Stimulated activated CD8-positive, alpha-beta memory T cell treated with anti-CD3 and anti-CD28 coated beads, Interleukin-15, amount 100 ng/mL, for 48 hours (primary cell): ENCODE data around the gene GPLD1.
"Not testable (repeated sequence)": the region's sequence is repeated elsewhere in the genome, so short reads cannot be mapped to it uniquely, and the experiment has no call there.

Experiments
- DNase-seq, 2 donors: peaks; one replicate each; pipeline ENCODE4 v3.0.0-alpha.2; 2020; ENCODE audit warnings: low read depth in 2 of 2

Gene GPLD1

DNA sequence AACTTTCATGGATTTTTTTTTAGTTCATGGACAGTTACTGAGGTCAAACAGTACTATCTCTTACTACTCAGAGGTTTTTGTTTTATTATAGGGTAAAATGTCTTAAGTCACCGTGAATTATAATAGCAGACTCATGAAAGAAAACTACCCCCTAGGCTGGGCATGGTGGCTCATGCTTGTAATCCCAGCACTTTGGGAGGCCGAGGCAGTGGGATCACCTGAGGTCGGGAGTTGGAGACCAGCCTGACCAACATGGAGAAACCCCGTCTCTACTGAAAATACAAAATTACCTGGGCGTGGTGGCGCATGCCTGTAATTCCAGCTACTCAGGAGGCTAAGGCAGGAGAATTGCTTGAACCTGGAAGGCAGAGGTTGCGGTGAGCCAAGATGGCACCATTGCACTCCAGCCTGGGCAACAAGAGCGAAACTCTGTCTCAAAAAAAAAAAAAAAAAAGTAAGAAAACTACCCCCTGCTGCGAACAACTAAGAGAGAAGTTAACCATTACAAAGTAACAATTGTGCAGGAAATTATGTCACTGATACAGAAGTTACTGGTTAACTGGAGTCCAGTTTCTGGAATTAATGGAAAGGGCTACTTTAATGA lies 106.4 kb downstream of the GPLD1 start:
- not testable (repeated sequence) for DNase-seq

DNA sequence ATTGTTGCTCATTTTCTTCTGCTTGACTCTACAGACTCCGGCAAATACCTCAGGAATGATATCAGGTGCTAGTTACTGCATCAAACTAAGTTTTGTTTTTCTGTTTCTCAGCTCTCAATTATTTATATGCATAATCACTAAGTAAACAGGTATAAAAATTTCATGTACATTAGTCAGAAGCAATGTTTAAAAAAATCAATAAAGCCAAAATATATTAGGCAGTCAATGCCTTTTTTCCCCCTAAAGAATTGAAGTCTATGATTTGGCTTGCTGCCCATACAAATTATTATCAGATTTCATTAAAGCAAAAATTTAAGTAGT lies 107.2 kb downstream of the GPLD1 start:
- no peak for DNase-seq

DNA sequence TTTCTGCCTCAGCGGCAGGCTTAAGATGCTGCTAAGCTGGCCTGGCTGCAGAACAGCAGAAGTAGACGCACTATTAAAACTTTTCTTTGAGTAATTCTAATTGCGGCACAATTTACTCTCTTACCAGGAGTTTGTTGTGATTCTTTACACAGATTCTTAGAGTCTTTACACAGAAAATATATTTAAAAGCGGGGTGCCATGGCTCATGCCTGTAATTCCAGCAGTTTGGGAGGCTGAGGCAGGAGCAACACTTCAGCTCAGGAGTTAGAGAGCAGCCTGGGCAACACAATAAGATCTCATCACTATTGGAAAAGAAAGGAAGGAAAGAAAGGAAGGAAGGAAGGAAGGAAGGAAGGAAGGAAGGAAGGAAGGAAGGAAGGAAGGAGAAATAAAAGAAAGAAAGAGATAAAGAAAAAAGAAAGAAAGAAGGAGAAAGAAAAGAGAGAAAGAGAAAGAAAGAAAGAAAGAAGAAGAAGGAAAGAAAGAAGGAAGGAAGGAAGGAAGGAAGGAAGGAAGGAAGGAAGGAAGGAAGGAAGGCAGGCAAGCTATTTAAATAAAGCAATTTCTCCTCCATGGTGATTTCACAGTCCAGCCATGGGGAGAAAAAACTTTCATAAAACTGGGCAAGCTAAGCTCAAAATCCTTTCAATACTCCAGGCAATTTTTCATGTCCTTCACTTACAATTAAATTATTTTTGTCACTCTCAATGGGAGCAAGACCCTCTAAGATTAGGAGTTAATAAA lies 107.7 kb downstream of the GPLD1 start:
- DNase-seq, result no peak

DNA sequence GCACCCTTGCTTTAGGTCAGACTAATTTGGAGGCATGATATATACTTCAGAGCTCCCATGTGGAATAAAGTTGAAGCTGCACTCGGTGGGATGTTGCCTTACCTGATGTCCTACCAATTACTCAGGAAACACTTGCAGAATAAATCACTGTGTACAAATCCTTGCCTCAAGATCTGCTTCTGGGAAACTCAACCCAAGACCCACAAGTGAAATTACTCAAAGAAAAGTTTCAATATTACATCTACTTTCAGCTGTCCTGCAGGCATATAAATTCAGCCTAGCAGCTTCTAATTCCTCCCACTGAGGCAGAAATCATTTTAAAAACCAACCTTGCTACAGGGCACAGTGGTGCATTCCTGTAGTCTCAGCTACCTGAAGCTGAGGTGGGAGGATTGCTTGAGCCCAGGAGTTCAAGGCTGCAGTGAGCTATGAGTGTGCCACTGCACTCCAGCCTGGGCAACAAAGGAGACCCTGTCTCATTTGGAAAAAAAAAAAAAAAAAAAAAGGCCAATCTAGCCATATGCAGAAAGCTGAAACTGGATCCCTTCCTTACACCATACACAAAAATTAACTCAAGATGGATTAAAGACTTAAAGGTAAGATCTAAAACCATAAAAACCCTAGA lies 110.8 kb downstream of the GPLD1 start:
- DNase-seq, result no peak
